H1 (cell line): ENCODE data around the gene GIPC1. TPM values are rescaled to one million over a fixed set of nuclear protein-coding genes. Genes with fewer than 3 reads are reported as not detected.

ENCODE experiments used
- CTCF ChIA-PET: fragments of 300-600 bp; sonication (Branson Sonifier 250); formaldehyde crosslinking; loops from one replicate; lab custom pipeline; 2021; ENCODE audit not compliant: partially characterized antibody; lab: Charles Lee
- POLR2A ChIA-PET: fragments of 300-600 bp; sonication (Branson Sonifier 250); formaldehyde crosslinking; loops from one replicate; lab custom pipeline; 2021; ENCODE audit warnings: inconsistent platforms; ENCODE audit not compliant: partially characterized antibody; lab: Charles Lee
- DNase-seq, 2 experiments: peaks; one replicate each; pipeline versions ENCODE4 v3.0.0 to v3.0.0-alpha.2; 2010 to 2022; ENCODE audit warnings: low spot score in 2 of 2, low read depth in 1 of 2, mixed read lengths in 1 of 2
- FAIRE-seq: peaks from 2 replicates; lab custom pipeline; 2011; peaks lifted over from hg19 to GRCh38; lab: Jason Lieb, UNC
- H2AFZ ChIP-seq: 2 replicates; pipeline ENCODE4 v1.8.1; 2012; ENCODE audit warnings: low read length, inconsistent platforms
- H2AK5ac ChIP-seq: 2 replicates; pipeline ENCODE4 v1.6.1; 2013; ENCODE audit warnings: low read depth, low read length
- H2BK120ac ChIP-seq: replicated peaks from 2 replicates; pipeline ENCODE3; 2013; ENCODE audit warnings: low read depth, low read length, inconsistent platforms
- H2BK12ac ChIP-seq: 2 replicates; pipeline ENCODE4 v1.6.1; 2013; ENCODE audit warnings: low read depth, low read length
- H2BK15ac ChIP-seq: 2 replicates; pipeline ENCODE4 v1.6.1; 2013; ENCODE audit warnings: low read length
- H2BK20ac ChIP-seq: 2 replicates; pipeline ENCODE4 v1.6.1; 2013; ENCODE audit warnings: low read length
- H2BK5ac ChIP-seq: 2 replicates; pipeline ENCODE4 v1.6.1; 2013; ENCODE audit warnings: low read depth, low read length
- H3K14ac ChIP-seq: 2 replicates; pipeline ENCODE4 v1.6.1; 2013; ENCODE audit warnings: inconsistent platforms; ENCODE audit not compliant: insufficient read length
- H3K18ac ChIP-seq: 2 replicates; pipeline ENCODE4 v1.6.1; 2013; ENCODE audit warnings: low read length; ENCODE audit errors: extremely low read depth
- H3K23ac ChIP-seq: 2 replicates; pipeline ENCODE4 v1.6.1; 2013; ENCODE audit warnings: inconsistent platforms; ENCODE audit not compliant: insufficient read length
- H3K23me2 ChIP-seq: 2 replicates; pipeline ENCODE4 v1.6.1; 2013; ENCODE audit warnings: low read depth, low read length
- H3K27ac ChIP-seq: 2 replicates; pipeline ENCODE4 v1.6.1; 2011; ENCODE audit warnings: low read depth, low read length, inconsistent platforms
- H3K27me3 ChIP-seq, 4 experiments: replicated peaks in 1 of 4; 1 replicate in 1 of 4; 2 replicates in 3 of 4; pipeline versions ENCODE4 v1.6.1 to v1.8.1; 2011 to 2013; ENCODE audit warnings: low read length in 3 of 4, mild to moderate bottlenecking in 3 of 4, inconsistent platforms in 2 of 4, mixed read lengths in 2 of 4, moderate library complexity in 1 of 4; ENCODE audit not compliant: control insufficient read depth in 3 of 4, insufficient read depth in 3 of 4; ENCODE audit errors: extremely low read depth in 1 of 4
- H3K36me3 ChIP-seq, 4 experiments: 2 replicates each; pipeline versions ENCODE4 v1.6.1 to v1.8.1; 2011 to 2013; ENCODE audit warnings: mild to moderate bottlenecking in 4 of 4, low read length in 3 of 4, moderate library complexity in 2 of 4, control low read depth in 1 of 4, inconsistent platforms in 1 of 4; ENCODE audit not compliant: insufficient read depth in 4 of 4, control insufficient read depth in 2 of 4
- H3K4ac ChIP-seq: replicated peaks from 2 replicates; pipeline ENCODE3; 2013; ENCODE audit warnings: low read length, low read depth, mixed read lengths, inconsistent platforms; ENCODE audit not compliant: insufficient read length
- H3K4me1 ChIP-seq, 4 experiments: replicated peaks in 1 of 4; 1 replicate in 1 of 4; 2 replicates in 3 of 4; pipeline versions ENCODE4 v1.6.1 to v1.8.1; 2011 to 2013; ENCODE audit warnings: low read length in 3 of 4, inconsistent platforms in 2 of 4, mixed read lengths in 1 of 4; ENCODE audit not compliant: insufficient read depth in 4 of 4, control insufficient read depth in 3 of 4
- H3K4me2 ChIP-seq, 2 experiments: 2 replicates each; pipeline versions ENCODE4 v1.6.1 to v1.8.1; 2011 to 2013; ENCODE audit warnings: low read depth in 2 of 2, low read length in 2 of 2, control low read depth in 1 of 2, inconsistent platforms in 1 of 2, mild to moderate bottlenecking in 1 of 2; ENCODE audit not compliant: insufficient read depth in 1 of 2
- H3K4me3 ChIP-seq, 4 experiments: fragments of 200-600, 300-600 bp in 1 of 4; sonication (generic), shearing (Covaris generic), sonication (Bioruptor Twin) in 1 of 4; 2 replicates each; pipeline versions ENCODE4 v1.5.1 to v1.8.1; 2011 to 2016; ENCODE audit warnings: low read length in 4 of 4, low read depth in 3 of 4, control low read depth in 2 of 4, inconsistent platforms in 2 of 4, mild to moderate bottlenecking in 2 of 4, mixed read lengths in 1 of 4, moderate library complexity in 1 of 4; ENCODE audit not compliant: insufficient read depth in 2 of 4; ENCODE audit errors: extremely low read depth in 1 of 4
- H3K56ac ChIP-seq: replicated peaks from 2 replicates; pipeline ENCODE3; 2013; ENCODE audit warnings: low read depth, mild to moderate bottlenecking, mixed read lengths, low read length, inconsistent platforms; ENCODE audit not compliant: insufficient read length
- H3K79me1 ChIP-seq: 2 replicates; pipeline ENCODE4 v1.6.1; 2013; ENCODE audit warnings: low read depth, low read length, control low read depth
- H3K79me2 ChIP-seq, 2 experiments: 2 replicates each; pipeline versions ENCODE4 v1.6.1 to v1.8.1; 2012 to 2013; ENCODE audit warnings: low read length in 2 of 2, mild to moderate bottlenecking in 2 of 2, inconsistent platforms in 1 of 2; ENCODE audit not compliant: insufficient read depth in 2 of 2, control insufficient read depth in 1 of 2
- H3K9ac ChIP-seq, 4 experiments: replicated peaks in 1 of 4; 1 replicate in 1 of 4; 2 replicates in 3 of 4; pipeline versions ENCODE4 v1.6.1 to v1.8.1; 2011 to 2013; ENCODE audit warnings: low read depth in 3 of 4, low read length in 3 of 4, control low read depth in 2 of 4, mild to moderate bottlenecking in 2 of 4, moderate library complexity in 2 of 4, inconsistent platforms in 1 of 4; ENCODE audit errors: extremely low read depth in 1 of 4
- H3K9me3 ChIP-seq, 2 experiments: 2 replicates each; pipeline versions ENCODE4 v1.6.1 to v1.8.1; 2012 to 2013; ENCODE audit warnings: mild to moderate bottlenecking in 2 of 2, moderate library complexity in 2 of 2, control low read depth in 1 of 2, inconsistent platforms in 1 of 2, low read depth in 1 of 2, low read length in 1 of 2, mixed read lengths in 1 of 2; ENCODE audit not compliant: insufficient read depth in 2 of 2
- H4K20me1 ChIP-seq, 2 experiments: replicated peaks in 1 of 2; 2 replicates each; pipeline versions ENCODE3 to v1.8.1; 2011 to 2013; ENCODE audit warnings: inconsistent platforms in 2 of 2, low read length in 2 of 2, mild to moderate bottlenecking in 1 of 2; ENCODE audit not compliant: insufficient read depth in 2 of 2, control insufficient read depth in 1 of 2
- H4K5ac ChIP-seq: 2 replicates; pipeline ENCODE4 v1.6.1; 2013; ENCODE audit warnings: low read length, low read depth, mixed read lengths, inconsistent platforms; ENCODE audit not compliant: insufficient read length
- H4K8ac ChIP-seq: 2 replicates; pipeline ENCODE4 v1.8.0; 2013; ENCODE audit warnings: mild to moderate bottlenecking, moderate library complexity, low read length, inconsistent platforms; ENCODE audit not compliant: insufficient read depth; ENCODE audit errors: extremely low read depth
- H4K91ac ChIP-seq: replicated peaks from 2 replicates; pipeline ENCODE3; 2013; ENCODE audit warnings: low read length, mixed read lengths, inconsistent platforms; ENCODE audit not compliant: insufficient read length
- BACH1 ChIP-seq: IDR thresholded peaks from 2 replicates; pipeline ENCODE4 v1.6.1; 2012; ENCODE audit warnings: low read length, improper control_type of control experiment
- CBX5 ChIP-seq: fragments of 300-800, 300-1000 bp; sonication (generic); IDR thresholded peaks from 2 replicates; pipeline ENCODE4 v1.7.1; 2016; ENCODE audit warnings: antibody characterized with exemption, low read length, low read depth
- CREB1 ChIP-seq: IDR thresholded peaks from 2 replicates; pipeline ENCODE4 v1.6.1; 2012; ENCODE audit warnings: inconsistent platforms
- HDAC2 ChIP-seq, 2 experiments: fragments of 300-600 bp in 1 of 2; sonication (generic) in 1 of 2; IDR thresholded peaks; 2 replicates each; pipeline ENCODE4 v1.6.1; 2011 to 2012; ENCODE audit warnings: low read depth in 2 of 2, low read length in 2 of 2, mild to moderate bottlenecking in 2 of 2, moderate library complexity in 2 of 2, borderline replicate concordance in 1 of 2, inconsistent platforms in 1 of 2
- JUN ChIP-seq: IDR thresholded peaks from 2 replicates; pipeline ENCODE4 v1.6.1; 2011; ENCODE audit warnings: low read depth, mild to moderate bottlenecking, improper control_type of control experiment, low read length
- JUND ChIP-seq: IDR thresholded peaks from 2 replicates; pipeline ENCODE4 v1.6.1; 2011; ENCODE audit warnings: mild to moderate bottlenecking, improper control_type of control experiment, low read length
- KDM1A ChIP-seq: fragments of 200-600, 300-600 bp; sonication (generic); IDR thresholded peaks from 2 replicates; pipeline ENCODE4 v1.7.1; 2016; ENCODE audit warnings: mild to moderate bottlenecking, low read length, borderline replicate concordance
- KDM4A ChIP-seq: IDR thresholded peaks from one replicate; pipeline ENCODE4 v1.7.1; 2012; ENCODE audit warnings: low read depth, mild to moderate bottlenecking, moderate library complexity, low read length, inconsistent platforms; ENCODE audit not compliant: severe bottlenecking
- RXRA ChIP-seq: IDR thresholded peaks from 2 replicates; pipeline ENCODE4 v1.6.1; 2011; ENCODE audit warnings: low read depth, mild to moderate bottlenecking, low read length, moderate library complexity; ENCODE audit not compliant: insufficient read depth
- SIX5 ChIP-seq: IDR thresholded peaks from 2 replicates; pipeline ENCODE4 v1.6.1; 2011; ENCODE audit warnings: mild to moderate bottlenecking, low read depth, low read length
- SP1 ChIP-seq: IDR thresholded peaks from 2 replicates; pipeline ENCODE4 v1.6.1; 2011; ENCODE audit warnings: low read depth, low read length
- TBP ChIP-seq: IDR thresholded peaks from 2 replicates; pipeline ENCODE4 v1.6.1; 2011; ENCODE audit warnings: low read depth, low read length, improper control_type of control experiment
- WGBS, 2 experiments: shearing (Covaris generic) in 1 of 2; methylation state at CpG; one replicate each; pipeline versions ENCODE4 v1.1.6 to v1.1.7; 2013 to 2015; ENCODE audit warnings: low lambda C conversion rate in 2 of 2, mixed read lengths in 2 of 2, inconsistent platforms in 1 of 2, low coverage in 1 of 2, missing lambda C conversion rate in 1 of 2; ENCODE audit not compliant: insufficient replicate concordance in 2 of 2, insufficient coverage in 1 of 2, insufficient read length in 1 of 2; ENCODE audit errors: extremely low coverage in 1 of 2, missing lambda C conversion rate in 1 of 2; 5-methylcytosine and 5-hydroxymethylcytosine counted together
- polyA plus RNA-seq, 7 experiments: library from polyadenylated mRNA; depleted of rRNA in 3 of 7; stranded (reverse) in 5 of 7; unstranded in 2 of 7; fragments of >200 nt in 5 of 7; fragments of 200-250 nt in 2 of 7; gene quantifications; 1 replicate in 5 of 7; 2 replicates in 1 of 7; 4 replicates in 1 of 7; pipeline versions ENCODE4 v1.2.1 to v1.2.3, GENCODE V29; 2011 to 2013; ENCODE audit warnings: missing spikeins in 2 of 7, mixed read lengths in 2 of 7
- total RNA-seq: library from RNA; stranded (reverse); fragmentation: NEBNext Ultra II Directional; extraction: Animal tissue kit (Norgen Biotek cat#: 25700); gene quantifications from 2 replicates; pipeline ENCODE4 v1.2.1, GENCODE V29; 2021

The GIPC1 gene
- total and polyA plus RNA-seq, 2 of the 8 experiments (the other 6 are each of a cell fraction or from before 2014, with no cell fraction given): 65.6 to 72.0 TPM

DNA sequence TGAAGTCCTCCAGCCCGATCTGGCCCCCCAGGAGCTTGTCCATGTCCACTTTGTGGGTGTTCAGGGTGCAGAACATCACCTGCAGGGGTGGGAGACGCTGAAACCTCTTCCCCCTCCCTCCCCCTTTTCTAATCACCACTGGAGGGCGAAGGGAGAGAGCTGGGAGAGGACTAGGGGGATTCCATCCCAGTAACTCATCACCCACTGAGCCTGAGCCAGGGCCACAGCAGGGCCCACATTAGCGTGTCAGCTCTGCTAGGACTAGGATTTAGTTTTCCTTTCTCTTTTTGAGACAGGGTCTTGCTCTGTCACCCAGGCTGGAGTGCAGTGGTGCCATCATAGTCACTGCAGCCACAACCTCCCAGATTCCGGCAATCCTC, 15.2 kb downstream of the GIPC1 start:
- Histone ChIP-seq H3K27ac (no peak overlapping the region), H3K4ac (no peak overlapping the region), H3K4me3 (no peak overlapping the region), H2AFZ (no peak overlapping the region), H2BK120ac (no peak overlapping the region), H2AK5ac (no peak overlapping the region), H4K20me1 (peaks cover 0 to 8% of the 10 kb centered on the region in 2 experiments), H3K79me2 (no peaks in the 10 kb centered on the region), H3K56ac (no peak overlapping the region), H4K5ac (no peak overlapping the region), H3K23me2 (no peaks in the 10 kb centered on the region), H4K8ac (no peak overlapping the region), H2BK15ac (no peak overlapping the region), H3K4me2 (0 out of 4 replicates have a peak overlapping the region, but pooled peaks of 1 of the 2 experiments have one; percentile 53), H3K79me1 (no peaks in the 10 kb centered on the region), H3K9me3 (no peaks in the 10 kb centered on the region), H2BK20ac (no peak overlapping the region), H3K14ac (no peak overlapping the region), H3K18ac (no peak overlapping the region), H3K9ac (no peak overlapping the region), H3K23ac (no peak overlapping the region), H2BK5ac (no peak overlapping the region), H3K4me1 (peaks cover 0 to 20% (median 7%) of the 10 kb centered on the region in 4 experiments; a peak in 6 of 7 replicates), H3K27me3 (no peaks in the 10 kb centered on the region), H2BK12ac (no peak overlapping the region), H3K36me3 (peaks cover 5 to 17% (median 10%) of the 10 kb centered on the region in 4 experiments; a peak in 6 of 8 replicates), H4K91ac (no peak overlapping the region)
- DNase-seq (no peak), FAIRE-seq (no peak)
- CTCF ChIA-PET: interaction anchor here (0.5 to 5.6 kb wide), 28 partner anchors 9 to 420 kb away, joined by 3 to 36 read pairs (median 5); partner anchors contain the start of genes DNAJB1 and GIPC1
- POLR2A ChIA-PET: interaction anchor here (0.6 to 7.0 kb wide), 7 partner anchors 8 to 772 kb away, joined by 3 to 45 read pairs (median 4); partner anchors contain the start of genes C19orf53 and GIPC1
- 85% methylated on average over 5 of the region's 5 CpGs; no CpG with 5 or more reads in 1 of the 2 experiments for WGBS, 2 experiments
- TF ChIP-seq KDM1A (no peak), JUN (no peak), JUND (no peak), BACH1 (no peak), CREB1 (no peak), SP1 (no peak), CBX5 (no peak), RXRA (no peak), KDM4A (no peak), SIX5 (no peak), TBP (no peak), HDAC2 (IDR thresholded peaks at IDR 0.05; ENCODE audit: borderline replicate concordance in 1 of 2, low read depth in 2 of 2, low read length in 2 of 2) (no peak)
